ENCODE data around the gene B4GAT1.

DNA sequence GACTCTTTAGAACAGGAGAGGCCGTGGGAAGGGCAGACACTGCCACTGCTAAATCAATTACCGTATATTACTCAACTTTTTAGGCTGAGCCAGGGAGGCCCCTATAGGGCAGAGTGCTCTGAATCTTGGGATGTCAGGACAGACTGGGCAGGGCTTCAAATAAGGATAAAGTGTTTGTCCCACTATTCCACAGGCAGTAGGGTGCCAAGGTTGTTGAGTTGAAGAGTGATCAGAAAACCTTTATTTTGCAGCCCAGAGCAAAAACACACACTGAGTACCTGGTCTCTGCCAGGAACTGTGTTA lies 1.6 kb upstream of the B4GAT1 start:
- no peak for TF ChIP-seq CTCF (IDR thresholded peaks at IDR 0.05; ENCODE audit: extremely low read depth in 1 of 2, insufficient read depth in 1 of 2, low read depth in 1 of 2, low read length in 2 of 2)
- TF ChIP-seq EZH2 (IDR thresholded peaks at IDR 0.05; ENCODE audit: borderline replicate concordance, low read depth, low read length, severe bottlenecking) = no peak
- TF ChIP-seq POLR2A (IDR thresholded peaks at IDR 0.05; ENCODE audit: low read depth, low read length) = no peak
- no peak for TF ChIP-seq POLR2AphosphoS5 (IDR thresholded peaks at IDR 0.05; ENCODE audit: insufficient read depth, low read depth, low read length)
- TF ChIP-seq MYC (IDR thresholded peaks at IDR 0.05; ENCODE audit: low read depth, low read length) = no peak
- no peak for TF ChIP-seq GATA2 (IDR thresholded peaks at IDR 0.05; ENCODE audit: insufficient read depth, insufficient read length, low read depth, low read length)
- TF ChIP-seq, protein P1, sequence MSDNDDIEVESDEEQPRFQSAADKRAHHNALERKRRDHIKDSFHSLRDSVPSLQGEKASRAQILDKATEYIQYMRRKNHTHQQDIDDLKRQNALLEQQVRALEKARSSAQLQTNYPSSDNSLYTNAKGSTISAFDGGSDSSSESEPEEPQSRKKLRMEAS (IDR thresholded peaks at IDR 0.05; ENCODE audit: insufficient read depth, insufficient read length) = no peak
- TF ChIP-seq FOS (IDR thresholded peaks at IDR 0.05; ENCODE audit: borderline replicate concordance, insufficient read depth, low read length) = no peak
- TF ChIP-seq JUN (IDR thresholded peaks at IDR 0.05; ENCODE audit: borderline replicate concordance, insufficient read depth, insufficient read length, low read depth) = no peak
